WTC11 (cell line): ENCODE data around the gene RHPN2.

ENCODE experiments used
- ATF3 ChIP-seq: sonication (generic); formaldehyde crosslinking; conservative IDR thresholded peaks from 2 replicates; pipeline ENCODE4 v1.8.1; 2022; ENCODE audit warnings: mild to moderate bottlenecking, missing genetic modification reagents
- CREB1 ChIP-seq: sonication (generic); formaldehyde crosslinking; IDR thresholded peaks from 2 replicates; pipeline ENCODE4 v1.8.0; 2023; ENCODE audit warnings: mild to moderate bottlenecking, missing genetic modification reagents
- ESRRA ChIP-seq: sonication (generic); formaldehyde crosslinking; IDR thresholded peaks from 2 replicates; pipeline ENCODE4 v1.8.1; 2022; ENCODE audit warnings: mild to moderate bottlenecking, missing genetic modification reagents, borderline replicate concordance
- FOXP1 ChIP-seq: sonication (generic); formaldehyde crosslinking; IDR thresholded peaks from 2 replicates; pipeline ENCODE4 v1.8.0; 2022; ENCODE audit warnings: missing genetic modification reagents, mild to moderate bottlenecking, moderate library complexity, borderline replicate concordance
- JUN ChIP-seq: sonication (generic); formaldehyde crosslinking; IDR thresholded peaks from 2 replicates; pipeline ENCODE4 v1.8.0; 2023; ENCODE audit warnings: mild to moderate bottlenecking, missing genetic modification reagents
- SP1 ChIP-seq: sonication (generic); formaldehyde crosslinking; conservative IDR thresholded peaks from 2 replicates; pipeline ENCODE4 v1.8.1; 2022; ENCODE audit warnings: missing genetic modification reagents
- TCF7 ChIP-seq: sonication (generic); formaldehyde crosslinking; IDR thresholded peaks from 2 replicates; pipeline ENCODE4 v1.8.0; 2022; ENCODE audit warnings: mild to moderate bottlenecking, low read depth, missing genetic modification reagents, moderate library complexity
- ZNF121 ChIP-seq: sonication (generic); formaldehyde crosslinking; IDR thresholded peaks from 2 replicates; pipeline ENCODE4 v1.8.0; 2023; ENCODE audit warnings: missing genetic modification reagents
- ZNF232 ChIP-seq: sonication (generic); formaldehyde crosslinking; IDR thresholded peaks from 2 replicates; pipeline ENCODE4 v1.8.0; 2022; ENCODE audit warnings: mild to moderate bottlenecking, missing genetic modification reagents
- TF ChIP-seq, protein P1 (sequence below): fragments of 200-600 bp; IDR thresholded peaks from 2 replicates; pipeline ENCODE4 v1.8.0; 2022; ENCODE audit warnings: antibody characterized with exemption
- TF ChIP-seq, protein P2 (sequence below): sonication (generic); formaldehyde crosslinking; IDR thresholded peaks from 2 replicates; pipeline ENCODE4 v1.8.1; 2023; ENCODE audit warnings: mild to moderate bottlenecking, missing genetic modification reagents, moderate library complexity
- TF ChIP-seq, protein P3 (sequence below): sonication (generic); formaldehyde crosslinking; IDR thresholded peaks from 2 replicates; pipeline ENCODE4 v1.8.0; 2022; ENCODE audit warnings: mild to moderate bottlenecking, missing genetic modification reagents
- TF ChIP-seq, protein P4 (sequence below): sonication (generic); formaldehyde crosslinking; IDR thresholded peaks from 2 replicates; pipeline ENCODE4 v1.8.0; 2023; ENCODE audit warnings: missing genetic modification reagents

DNA sequence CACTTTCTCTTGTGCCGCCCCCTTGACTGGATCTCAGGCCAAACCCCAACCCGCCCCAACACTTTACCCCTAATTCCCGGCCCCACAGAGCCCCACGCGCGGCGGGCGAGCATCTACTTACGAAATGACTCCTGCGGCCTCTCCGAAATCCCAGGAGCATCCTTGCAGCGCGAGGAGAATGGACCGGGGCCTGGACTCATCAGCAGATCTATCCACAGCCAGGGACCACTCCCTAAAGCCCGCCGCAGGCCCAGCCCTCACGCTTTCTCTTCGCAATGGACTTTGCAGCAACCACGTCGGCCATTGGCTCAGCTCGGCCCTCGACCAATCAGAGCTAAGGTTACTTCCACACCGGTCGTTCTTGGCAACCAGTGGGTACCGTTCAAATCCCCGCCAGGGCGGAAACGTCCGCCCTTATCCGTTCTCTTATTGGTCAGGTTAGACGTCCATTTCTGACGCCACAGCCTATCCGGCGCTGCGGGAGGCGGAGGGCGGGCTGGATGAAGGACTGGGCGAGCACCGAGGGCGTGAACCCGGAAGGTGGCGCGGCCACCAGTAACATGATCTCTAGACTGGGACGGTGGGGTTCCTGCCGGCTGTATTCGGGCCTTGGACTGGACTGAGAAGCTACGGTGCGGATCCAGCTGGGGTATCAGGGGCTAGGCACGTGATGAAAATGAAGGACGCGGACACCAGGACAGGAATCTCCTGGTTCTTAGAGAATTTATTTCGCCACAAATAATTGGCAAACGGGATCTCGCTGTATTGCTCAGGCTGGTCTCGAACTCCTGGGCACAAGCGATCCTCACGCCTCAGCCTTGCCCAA lies 92.8 kb downstream of the RHPN2 start, which contains the start of the genes CEP89 and FAAP24:
- TF ChIP-seq ZNF232 (CRISPR knock-in tag) (no peak), ZNF121 (0 out of 2 replicates have a peak, but pooled peaks have one; percentile 43), JUN (CRISPR knock-in tag) (no peak), SP1 (peak; percentile 91), TCF7 (no peak), CREB1 (CRISPR knock-in tag) (no peak), ATF3 (CRISPR knock-in tag) (no peak), FOXP1 (CRISPR knock-in tag) (no peak), ESRRA (no peak)
- TF ChIP-seq, protein P1, sequence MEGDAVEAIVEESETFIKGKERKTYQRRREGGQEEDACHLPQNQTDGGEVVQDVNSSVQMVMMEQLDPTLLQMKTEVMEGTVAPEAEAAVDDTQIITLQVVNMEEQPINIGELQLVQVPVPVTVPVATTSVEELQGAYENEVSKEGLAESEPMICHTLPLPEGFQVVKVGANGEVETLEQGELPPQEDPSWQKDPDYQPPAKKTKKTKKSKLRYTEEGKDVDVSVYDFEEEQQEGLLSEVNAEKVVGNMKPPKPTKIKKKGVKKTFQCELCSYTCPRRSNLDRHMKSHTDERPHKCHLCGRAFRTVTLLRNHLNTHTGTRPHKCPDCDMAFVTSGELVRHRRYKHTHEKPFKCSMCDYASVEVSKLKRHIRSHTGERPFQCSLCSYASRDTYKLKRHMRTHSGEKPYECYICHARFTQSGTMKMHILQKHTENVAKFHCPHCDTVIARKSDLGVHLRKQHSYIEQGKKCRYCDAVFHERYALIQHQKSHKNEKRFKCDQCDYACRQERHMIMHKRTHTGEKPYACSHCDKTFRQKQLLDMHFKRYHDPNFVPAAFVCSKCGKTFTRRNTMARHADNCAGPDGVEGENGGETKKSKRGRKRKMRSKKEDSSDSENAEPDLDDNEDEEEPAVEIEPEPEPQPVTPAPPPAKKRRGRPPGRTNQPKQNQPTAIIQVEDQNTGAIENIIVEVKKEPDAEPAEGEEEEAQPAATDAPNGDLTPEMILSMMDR = no peak
- TF ChIP-seq, protein P2, sequence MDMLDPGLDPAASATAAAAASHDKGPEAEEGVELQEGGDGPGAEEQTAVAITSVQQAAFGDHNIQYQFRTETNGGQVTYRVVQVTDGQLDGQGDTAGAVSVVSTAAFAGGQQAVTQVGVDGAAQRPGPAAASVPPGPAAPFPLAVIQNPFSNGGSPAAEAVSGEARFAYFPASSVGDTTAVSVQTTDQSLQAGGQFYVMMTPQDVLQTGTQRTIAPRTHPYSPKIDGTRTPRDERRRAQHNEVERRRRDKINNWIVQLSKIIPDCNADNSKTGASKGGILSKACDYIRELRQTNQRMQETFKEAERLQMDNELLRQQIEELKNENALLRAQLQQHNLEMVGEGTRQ = peak; percentile 56
- TF ChIP-seq, protein P3, sequence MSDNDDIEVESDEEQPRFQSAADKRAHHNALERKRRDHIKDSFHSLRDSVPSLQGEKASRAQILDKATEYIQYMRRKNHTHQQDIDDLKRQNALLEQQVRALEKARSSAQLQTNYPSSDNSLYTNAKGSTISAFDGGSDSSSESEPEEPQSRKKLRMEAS (CRISPR knock-in tag) = no peak
- TF ChIP-seq, protein P4, sequence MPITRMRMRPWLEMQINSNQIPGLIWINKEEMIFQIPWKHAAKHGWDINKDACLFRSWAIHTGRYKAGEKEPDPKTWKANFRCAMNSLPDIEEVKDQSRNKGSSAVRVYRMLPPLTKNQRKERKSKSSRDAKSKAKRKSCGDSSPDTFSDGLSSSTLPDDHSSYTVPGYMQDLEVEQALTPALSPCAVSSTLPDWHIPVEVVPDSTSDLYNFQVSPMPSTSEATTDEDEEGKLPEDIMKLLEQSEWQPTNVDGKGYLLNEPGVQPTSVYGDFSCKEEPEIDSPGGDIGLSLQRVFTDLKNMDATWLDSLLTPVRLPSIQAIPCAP (CRISPR knock-in tag) = no peak
